ENCODE results near the gene PRKG2.

PRKG2 gene

GRCh38 chr4:81195475-81195874 lies 19.5 kb downstream of the PRKG2 start:
- ChIA-PET POLR2A (no interaction called here), CTCF (no interaction called here)
- DNase-seq (ENCODE audit: extremely low spot score) = no peak
- TF ChIP-seq CTCF (IDR thresholded peaks at IDR 0.05; ENCODE audit: control extremely low read depth, extremely low read depth, low read depth, missing control alignments) = no peak

- POLR2A ChIA-PET = no interaction called here
- CTCF ChIA-PET = no interaction called here
- no peak for DNase-seq (ENCODE audit: extremely low spot score)
- no peak for TF ChIP-seq CTCF (IDR thresholded peaks at IDR 0.05; ENCODE audit: control extremely low read depth, extremely low read depth, low read depth, missing control alignments)
These were observed 20.7 kb downstream of the PRKG2 start for GRCh38 chr4:81194286-81194685.

- TF ChIP-seq CTCF (IDR thresholded peaks at IDR 0.05; ENCODE audit: control extremely low read depth, extremely low read depth, low read depth, missing control alignments) = no peak
- DNase-seq (ENCODE audit: extremely low spot score) = no peak
- ChIA-PET POLR2A (no interaction called here), CTCF (interaction anchor here (2.3 kb wide), 1 partner anchor 11 kb away, joined by 6 read pairs; no protein-coding TSS in a partner anchor)
These were observed 34.1 kb downstream of the PRKG2 start for GRCh38 chr4:81180916-81181315.

GRCh38 chr4:81179326-81179725 lies 35.7 kb downstream of the PRKG2 start:
- no peak for TF ChIP-seq CTCF (IDR thresholded peaks at IDR 0.05; ENCODE audit: control extremely low read depth, extremely low read depth, low read depth, missing control alignments)
- ChIA-PET POLR2A (no interaction called here), CTCF (interaction anchor here (1.3 to 2.3 kb wide), 3 partner anchors 9 to 139 kb away, joined by 3 to 6 read pairs (median 3); no protein-coding TSS in a partner anchor)
- no peak for DNase-seq (ENCODE audit: extremely low spot score)

GRCh38 chr4:81173213-81173612 lies 41.8 kb downstream of the PRKG2 start:
- no peak for DNase-seq (ENCODE audit: extremely low spot score)
- ChIA-PET CTCF (no interaction called here), POLR2A (no interaction called here)
- no peak for TF ChIP-seq CTCF (IDR thresholded peaks at IDR 0.05; ENCODE audit: control extremely low read depth, extremely low read depth, low read depth, missing control alignments)

- no peak for DNase-seq (ENCODE audit: extremely low spot score)
- POLR2A ChIA-PET = no interaction called here
These were observed 48.4 kb downstream of the PRKG2 start for GRCh38 chr4:81166458-81167160.

More at GRCh38 chr4:81166458-81167160, 48.4 kb downstream of the PRKG2 start:
- no peak for TF ChIP-seq CTCF (IDR thresholded peaks at IDR 0.05; ENCODE audit: control extremely low read depth, extremely low read depth, low read depth, missing control alignments)
- CTCF ChIA-PET = no interaction called here
